ENCODE data around the gene N4BP2L2. TPM values are rescaled to one million over a fixed set of nuclear protein-coding genes. Genes with fewer than 3 reads are reported as not detected.

Gene N4BP2L2
- total RNA-seq, 1 donor from 2014 or later, result 124 TPM

DNA sequence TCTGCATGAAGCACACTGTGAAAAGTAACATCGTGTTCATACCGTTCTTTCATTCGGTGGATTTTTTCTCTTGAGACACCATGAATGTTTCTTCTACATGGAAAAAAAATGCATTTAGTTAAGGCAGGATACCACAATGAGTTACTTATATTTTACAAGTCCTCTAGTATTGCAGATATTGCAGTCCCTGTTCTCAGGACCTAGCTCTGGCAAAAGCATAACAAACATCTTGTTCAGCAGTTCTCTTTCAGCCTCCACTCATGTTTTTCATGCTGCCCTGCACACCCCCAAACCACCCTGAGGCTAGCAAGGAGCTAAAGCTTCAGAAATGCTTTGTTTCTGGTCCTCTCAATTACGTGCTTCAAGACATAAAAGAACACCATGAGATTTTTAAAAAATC is 135.5 kb downstream of the N4BP2L2 start:
- no peak for DNase-seq (ENCODE audit: extremely low spot score, unreplicated experiment)
- Mint-ChIP-seq H3K9me3 (no peaks in the 10 kb centered on the region), H3K4me1 (ENCODE audit: unreplicated experiment) (no peaks in the 10 kb centered on the region), H3K27me3 (no peaks in the 10 kb centered on the region), H3K27ac (no peak overlapping the region), H3K36me3 (peaks cover 8% of the 10 kb centered on the region), H3K4me3 (no peak overlapping the region)
- TF ChIP-seq, protein P1, sequence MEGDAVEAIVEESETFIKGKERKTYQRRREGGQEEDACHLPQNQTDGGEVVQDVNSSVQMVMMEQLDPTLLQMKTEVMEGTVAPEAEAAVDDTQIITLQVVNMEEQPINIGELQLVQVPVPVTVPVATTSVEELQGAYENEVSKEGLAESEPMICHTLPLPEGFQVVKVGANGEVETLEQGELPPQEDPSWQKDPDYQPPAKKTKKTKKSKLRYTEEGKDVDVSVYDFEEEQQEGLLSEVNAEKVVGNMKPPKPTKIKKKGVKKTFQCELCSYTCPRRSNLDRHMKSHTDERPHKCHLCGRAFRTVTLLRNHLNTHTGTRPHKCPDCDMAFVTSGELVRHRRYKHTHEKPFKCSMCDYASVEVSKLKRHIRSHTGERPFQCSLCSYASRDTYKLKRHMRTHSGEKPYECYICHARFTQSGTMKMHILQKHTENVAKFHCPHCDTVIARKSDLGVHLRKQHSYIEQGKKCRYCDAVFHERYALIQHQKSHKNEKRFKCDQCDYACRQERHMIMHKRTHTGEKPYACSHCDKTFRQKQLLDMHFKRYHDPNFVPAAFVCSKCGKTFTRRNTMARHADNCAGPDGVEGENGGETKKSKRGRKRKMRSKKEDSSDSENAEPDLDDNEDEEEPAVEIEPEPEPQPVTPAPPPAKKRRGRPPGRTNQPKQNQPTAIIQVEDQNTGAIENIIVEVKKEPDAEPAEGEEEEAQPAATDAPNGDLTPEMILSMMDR (conservative IDR thresholded peaks at IDR 0.05), result no peak

DNA sequence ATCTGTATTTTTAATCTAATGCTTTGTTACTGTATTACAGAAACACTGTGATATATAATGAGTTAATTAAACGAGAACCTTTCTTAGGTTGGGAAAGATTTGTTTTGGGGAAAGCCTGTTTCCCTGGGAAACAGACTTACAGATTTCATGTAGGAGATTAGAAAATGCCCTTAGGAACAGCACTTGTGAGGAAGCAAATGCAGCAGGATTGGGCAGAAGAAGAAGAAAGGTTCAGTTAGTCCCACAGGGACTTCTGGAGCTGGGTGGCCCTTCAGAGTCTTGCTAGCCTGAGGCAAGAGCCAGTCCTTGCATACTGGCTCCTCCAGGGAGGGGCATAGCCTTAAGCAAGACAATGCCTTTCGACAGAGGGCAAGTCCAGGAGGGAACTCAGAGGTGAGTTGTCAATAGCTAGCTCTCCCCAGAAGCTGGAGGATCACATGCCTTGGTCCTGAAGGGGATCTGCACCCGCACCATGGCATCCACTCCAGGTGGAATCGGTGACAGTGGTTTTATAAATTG is 147.4 kb downstream of the N4BP2L2 start:
- H3K4me3 Mint-ChIP-seq, result no peak overlapping the region
- TF ChIP-seq, protein P1 (conservative IDR thresholded peaks at IDR 0.05), result no peak
- H3K9me3 Mint-ChIP-seq, result no peaks in the 10 kb centered on the region
- DNase-seq (ENCODE audit: extremely low spot score, unreplicated experiment), result no peak
- no peaks in the 10 kb centered on the region for H3K4me1 Mint-ChIP-seq (ENCODE audit: unreplicated experiment)
- no peak overlapping the region for H3K27ac Mint-ChIP-seq
- no peaks in the 10 kb centered on the region for H3K36me3 Mint-ChIP-seq
- no peaks in the 10 kb centered on the region for H3K27me3 Mint-ChIP-seq

DNA sequence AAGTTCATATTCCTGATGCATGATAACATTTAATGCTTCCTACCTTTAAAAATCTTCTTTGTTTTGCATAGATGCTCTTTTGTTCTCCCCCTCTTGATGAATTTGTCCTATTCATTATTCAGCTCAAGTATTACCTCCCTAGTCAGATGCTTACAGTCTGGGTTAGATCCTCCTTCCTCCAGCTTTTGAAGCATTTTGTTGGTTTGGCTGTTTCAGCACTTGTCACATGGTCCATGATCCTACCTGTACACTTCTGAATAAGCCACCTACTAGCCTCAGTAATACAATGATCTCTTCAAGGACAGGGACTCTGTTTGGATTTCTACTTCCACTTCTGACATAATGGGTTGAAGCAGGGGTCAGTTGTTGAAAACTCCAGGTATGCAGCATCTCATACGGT is 148.1 kb downstream of the N4BP2L2 start:
- H3K4me3 Mint-ChIP-seq, result no peak overlapping the region
- H3K27me3 Mint-ChIP-seq, result no peaks in the 10 kb centered on the region
- H3K36me3 Mint-ChIP-seq, result no peaks in the 10 kb centered on the region
- TF ChIP-seq, protein P1 (conservative IDR thresholded peaks at IDR 0.05), result no peak
- no peaks in the 10 kb centered on the region for H3K9me3 Mint-ChIP-seq
- no peak overlapping the region for H3K27ac Mint-ChIP-seq
- H3K4me1 Mint-ChIP-seq (ENCODE audit: unreplicated experiment), result no peaks in the 10 kb centered on the region
- no peak for DNase-seq (ENCODE audit: extremely low spot score, unreplicated experiment)

DNA sequence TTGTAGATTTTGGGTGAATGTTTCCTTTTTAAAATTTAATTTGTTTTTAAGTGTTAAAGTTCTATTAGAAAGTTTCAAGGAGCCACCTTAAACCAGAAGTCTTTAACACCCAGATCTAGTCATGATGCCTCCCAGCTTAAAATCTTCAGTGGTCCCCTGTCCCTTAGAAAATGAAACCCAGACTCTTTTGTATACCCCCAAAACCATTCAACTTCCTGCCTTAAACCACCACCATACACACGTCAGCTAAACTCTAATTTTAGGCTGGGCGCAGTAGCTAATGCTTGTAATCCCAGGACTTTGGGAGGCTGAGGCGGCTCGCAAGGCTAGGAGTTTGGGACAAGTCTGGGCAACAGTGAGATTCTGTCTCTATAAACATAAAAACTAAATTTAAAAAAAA is 148.5 kb downstream of the N4BP2L2 start:
- H3K4me1 Mint-ChIP-seq (ENCODE audit: unreplicated experiment), result no peaks in the 10 kb centered on the region
- no peaks in the 10 kb centered on the region for H3K27me3 Mint-ChIP-seq
- no peaks in the 10 kb centered on the region for H3K9me3 Mint-ChIP-seq
- no peaks in the 10 kb centered on the region for H3K36me3 Mint-ChIP-seq
- TF ChIP-seq, protein P1 (conservative IDR thresholded peaks at IDR 0.05), result no peak
- no peak for DNase-seq (ENCODE audit: extremely low spot score, unreplicated experiment)
- H3K27ac Mint-ChIP-seq, result no peak overlapping the region
- no peak overlapping the region for H3K4me3 Mint-ChIP-seq

DNA sequence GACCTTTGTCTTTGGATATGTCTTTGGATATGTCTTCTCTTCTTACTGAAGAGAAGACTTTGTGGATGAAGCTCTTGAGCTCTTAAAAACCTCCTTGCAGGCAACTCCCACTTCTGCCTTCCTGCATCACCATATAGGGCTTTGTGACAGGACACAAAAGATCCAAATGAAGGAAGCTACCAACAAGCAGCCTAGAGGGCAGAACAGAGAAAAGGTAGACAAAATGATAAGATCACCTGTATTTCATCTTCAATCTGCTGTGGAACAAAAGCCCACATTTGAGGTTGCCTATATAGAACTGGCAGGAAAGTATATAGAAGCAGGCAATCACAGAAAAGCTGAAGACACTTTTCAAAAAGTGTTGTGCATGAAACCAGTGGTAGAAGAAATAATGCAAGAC is 153.2 kb downstream of the N4BP2L2 start:
- no peak overlapping the region for H3K4me3 Mint-ChIP-seq
- TF ChIP-seq, protein P1 (conservative IDR thresholded peaks at IDR 0.05), result no peak
- H3K4me1 Mint-ChIP-seq (ENCODE audit: unreplicated experiment), result no peaks in the 10 kb centered on the region
- H3K27ac Mint-ChIP-seq, result no peak overlapping the region
- no peaks in the 10 kb centered on the region for H3K27me3 Mint-ChIP-seq
- no peaks in the 10 kb centered on the region for H3K9me3 Mint-ChIP-seq
- no peaks in the 10 kb centered on the region for H3K36me3 Mint-ChIP-seq
- no peak for DNase-seq (ENCODE audit: extremely low spot score, unreplicated experiment)

DNA sequence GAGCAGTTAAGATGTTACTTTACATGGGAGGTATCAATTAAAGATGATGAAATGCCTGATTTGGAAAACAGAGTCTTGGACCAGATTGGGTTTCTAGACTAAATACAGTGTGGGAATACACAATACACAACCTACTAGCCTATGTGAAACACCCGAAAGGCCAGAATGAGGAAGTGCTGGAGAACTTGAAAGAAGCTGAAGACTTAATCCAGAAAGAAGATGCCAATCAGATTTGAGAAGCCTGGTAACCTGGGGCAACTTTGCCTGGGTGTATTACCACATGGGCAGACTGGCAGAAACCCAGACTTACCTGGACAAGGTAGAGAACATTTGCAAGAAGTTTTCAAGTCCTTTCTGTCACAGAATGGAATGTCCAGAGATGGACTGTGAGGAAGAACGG is 153.9 kb downstream of the N4BP2L2 start:
- no peaks in the 10 kb centered on the region for H3K27me3 Mint-ChIP-seq
- TF ChIP-seq, protein P1 (conservative IDR thresholded peaks at IDR 0.05), result no peak
- H3K36me3 Mint-ChIP-seq, result no peaks in the 10 kb centered on the region
- H3K27ac Mint-ChIP-seq, result no peak overlapping the region
- DNase-seq (ENCODE audit: extremely low spot score, unreplicated experiment), result no peak
- H3K9me3 Mint-ChIP-seq, result no peaks in the 10 kb centered on the region
- no peaks in the 10 kb centered on the region for H3K4me1 Mint-ChIP-seq (ENCODE audit: unreplicated experiment)
- H3K4me3 Mint-ChIP-seq, result no peak overlapping the region

Data from type B pancreatic cell (in vitro differentiated cells).